Muscle of arm (tissue), 14 donors: ENCODE measurements around the gene SYK. TPM values are rescaled to one million over a fixed set of nuclear protein-coding genes. Genes with fewer than 3 reads are reported as not detected.
"Not testable (repeated sequence)": the region's sequence is repeated elsewhere in the genome, so short reads cannot be mapped to it uniquely, and the experiment has no call there.

ENCODE experiments used
- DNase-seq: peaks from one replicate; pipeline ENCODE4 v3.0.0-alpha.2; 2013
- long read RNA-seq, 11 donors: transcript quantifications; one replicate each; lab custom pipeline, GENCODE V29; 2026
- polyA plus RNA-seq, 12 donors: library from polyadenylated mRNA; unstranded; fragments of 120-200 nt; gene quantifications; one replicate each; pipeline ENCODE4 v1.2.1, GENCODE V29; 2013; ENCODE audit not compliant: insufficient read length in 12 of 12

Gene SYK
- polyA plus RNA-seq = 10 to 100 TPM in 1 of 12 donors, 1 to 10 TPM in 10, not detected in 1; 2.3 to 12.5 (median 2.9) TPM
- long read RNA-seq, donor 1, full-length matches to known transcripts = 2 of 2 reads
- long read RNA-seq, donor 1, partial matches to known transcripts = 0 of 2 reads
- long read RNA-seq, donor 1, other reads (novel, unspliced or antisense) = 0 of 2 reads
- long read RNA-seq, donor 2, full-length matches to known transcripts = 2 of 2 reads
- long read RNA-seq, donor 2, partial matches to known transcripts = 0 of 2 reads
- long read RNA-seq, donor 2, other reads (novel, unspliced or antisense) = 0 of 2 reads
- long read RNA-seq, donor 3 = 0 reads
- long read RNA-seq, donor 4, full-length matches to known transcripts = 1 of 1 reads
- long read RNA-seq, donor 4, partial matches to known transcripts = 0 of 1 reads
- long read RNA-seq, donor 4, other reads (novel, unspliced or antisense) = 0 of 1 reads
- long read RNA-seq, donor 5 = 0 reads
- long read RNA-seq, donor 6 = 0 reads
- long read RNA-seq, donor 7, full-length matches to known transcripts = 1 of 1 reads
- long read RNA-seq, donor 7, partial matches to known transcripts = 0 of 1 reads
- long read RNA-seq, donor 7, other reads (novel, unspliced or antisense) = 0 of 1 reads
- long read RNA-seq, donor 8 = 0 reads
- long read RNA-seq, donor 9, full-length matches to known transcripts = 1 of 1 reads
- long read RNA-seq, donor 9, partial matches to known transcripts = 0 of 1 reads
- long read RNA-seq, donor 9, other reads (novel, unspliced or antisense) = 0 of 1 reads
- long read RNA-seq, donor 10 = 0 reads
- long read RNA-seq, donor 11, full-length matches to known transcripts = 1 of 1 reads
- long read RNA-seq, donor 11, partial matches to known transcripts = 0 of 1 reads
- long read RNA-seq, donor 11, other reads (novel, unspliced or antisense) = 0 of 1 reads

DNA sequence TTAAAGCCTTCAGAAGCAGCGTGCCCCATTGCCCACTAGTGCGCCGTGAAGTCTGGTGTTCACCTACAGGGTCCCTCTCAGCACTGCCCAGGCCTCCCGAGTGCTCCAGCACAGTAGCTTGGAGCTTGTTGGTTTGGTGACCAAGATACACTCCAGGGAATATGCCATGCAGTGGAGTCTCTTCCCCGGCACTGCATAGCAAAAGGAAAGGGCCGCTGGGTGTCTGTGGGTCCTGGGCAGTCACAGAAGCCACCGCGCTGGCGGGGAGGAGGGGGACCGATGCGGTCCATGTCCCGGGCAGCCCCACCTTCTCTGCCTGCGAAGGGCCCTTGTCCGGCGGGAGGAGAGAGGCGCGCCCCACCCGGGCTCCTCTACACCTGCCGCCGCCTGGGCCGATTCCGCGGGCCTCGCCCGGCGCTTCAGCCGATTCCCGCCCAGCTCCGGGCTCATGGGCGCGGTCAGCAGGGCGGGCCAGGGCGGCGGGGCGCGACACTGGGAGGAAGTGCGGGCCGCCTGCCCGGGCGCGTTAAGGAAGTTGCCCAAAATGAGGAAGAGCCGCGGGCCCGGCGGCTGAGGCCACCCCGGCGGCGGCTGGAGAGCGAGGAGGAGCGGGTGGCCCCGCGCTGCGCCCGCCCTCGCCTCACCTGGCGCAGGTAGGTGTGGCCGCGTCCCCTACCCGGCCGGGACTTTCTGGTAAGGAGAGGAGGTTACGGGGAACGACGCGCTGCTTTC lies at the start of gene SYK:
TSS of gene SYK (plus strand) at position 579 of the 732 bp plus-strand sequence. CDS start 42,080 bp downstream, outside the sequence.
- DNase-seq = no peak

DNA sequence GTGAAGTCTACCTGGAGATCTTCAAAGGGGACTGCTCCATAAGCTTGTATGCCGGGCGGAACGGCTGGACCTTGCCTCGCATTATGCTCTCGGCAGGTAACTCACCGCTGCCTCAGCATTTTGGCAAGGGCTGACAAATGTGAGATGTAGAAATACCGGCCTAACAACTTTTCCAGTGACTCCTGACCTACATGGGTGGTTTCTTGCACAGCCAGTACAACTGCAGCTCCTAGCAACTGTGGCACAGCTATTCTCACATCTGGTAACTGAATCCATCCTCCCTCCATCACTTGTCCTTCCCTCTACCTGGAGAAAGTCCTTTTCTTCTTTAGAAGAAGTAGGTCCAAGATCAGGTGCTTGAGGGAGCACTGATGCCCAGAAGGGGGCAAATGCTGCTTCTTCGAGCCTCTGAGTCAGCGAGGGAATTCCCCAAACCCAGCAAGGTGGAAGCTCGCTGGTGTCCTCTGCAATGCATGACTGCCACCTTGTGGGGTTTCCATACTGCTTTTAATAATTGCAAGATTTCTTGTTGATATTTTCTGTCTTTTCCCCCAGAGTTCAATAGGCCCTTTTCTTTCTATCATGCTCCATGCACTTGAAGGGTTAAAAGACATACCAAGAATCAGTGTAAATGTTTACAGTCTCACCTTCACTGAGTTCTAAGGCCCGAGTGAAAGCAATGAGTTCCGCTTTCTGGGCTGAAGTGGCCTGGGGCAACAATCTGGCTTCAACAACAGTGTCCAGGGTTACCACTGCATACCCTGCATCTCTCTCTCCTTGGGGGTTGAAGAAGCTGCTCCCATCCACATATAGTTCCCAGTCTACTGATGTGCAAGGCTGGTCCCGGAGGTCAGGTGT lies 45.9 kb upstream of the SYK start:
- DNase-seq = peak; percentile 25

DNA sequence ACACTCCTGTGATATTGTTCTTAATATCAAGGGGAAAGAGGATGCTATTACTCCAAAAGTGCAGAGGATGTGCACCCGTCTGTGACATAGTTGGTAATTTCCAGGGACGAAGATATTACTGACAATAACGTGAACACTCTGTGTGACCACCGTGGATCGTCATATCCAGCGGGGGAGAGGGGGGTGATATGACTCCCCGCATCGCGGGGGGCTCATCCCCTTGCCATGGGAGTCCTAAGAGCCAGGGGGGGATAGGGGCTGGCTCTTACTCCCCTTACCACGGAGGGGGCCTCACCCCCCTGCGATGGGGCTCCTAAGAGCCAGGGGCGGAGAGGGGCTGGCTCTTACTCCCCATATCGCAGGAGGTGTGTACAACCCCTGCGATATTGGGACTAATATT lies 41.0 kb upstream of the SYK start:
- not testable (repeated sequence) for DNase-seq

DNA sequence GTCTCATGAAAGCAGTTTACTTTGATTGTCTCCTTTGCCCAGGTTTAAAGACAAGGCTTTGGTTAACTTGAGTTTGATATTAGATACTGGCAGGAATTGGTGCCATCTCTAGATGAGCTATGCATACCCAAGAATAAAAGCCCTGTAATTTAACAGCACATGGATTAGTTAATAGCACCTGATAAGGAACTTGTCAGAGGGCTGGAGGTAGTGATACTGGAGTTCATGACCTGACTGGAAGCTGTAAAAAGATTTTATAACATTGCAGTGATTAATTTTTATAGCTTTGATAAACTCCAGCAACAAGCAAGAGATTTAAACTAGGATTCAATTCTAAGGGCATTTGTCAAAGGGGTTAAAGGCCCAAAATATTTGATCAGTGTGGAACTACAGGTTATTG lies 34.9 kb upstream of the SYK start:
- DNase-seq = no peak

DNA sequence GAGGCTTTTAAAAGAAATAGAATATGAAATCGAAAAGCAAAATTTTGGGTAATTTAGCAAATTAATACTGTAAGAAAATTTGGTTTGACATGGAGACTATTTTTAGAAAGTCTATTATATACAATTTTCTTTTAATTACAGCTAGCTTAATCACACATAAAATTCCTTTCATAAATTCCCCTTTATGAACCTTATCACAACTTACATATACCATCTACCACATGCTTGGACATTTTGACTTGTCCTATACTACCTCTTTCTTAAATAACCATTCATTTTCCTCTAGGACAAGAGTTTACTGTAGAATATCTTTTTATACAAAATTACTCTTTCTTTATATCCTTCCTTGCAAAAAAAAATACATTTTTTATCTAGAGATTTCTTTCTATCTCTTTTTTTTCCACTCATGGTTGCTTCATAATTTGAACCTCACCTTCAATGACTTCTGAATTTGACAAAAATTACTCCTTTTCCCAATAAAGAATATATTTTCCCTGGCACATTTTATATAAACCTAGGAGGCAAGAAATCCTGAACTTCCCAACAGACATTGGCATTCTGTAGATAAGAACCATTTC lies 34.0 kb upstream of the SYK start:
- no peak for DNase-seq

DNA sequence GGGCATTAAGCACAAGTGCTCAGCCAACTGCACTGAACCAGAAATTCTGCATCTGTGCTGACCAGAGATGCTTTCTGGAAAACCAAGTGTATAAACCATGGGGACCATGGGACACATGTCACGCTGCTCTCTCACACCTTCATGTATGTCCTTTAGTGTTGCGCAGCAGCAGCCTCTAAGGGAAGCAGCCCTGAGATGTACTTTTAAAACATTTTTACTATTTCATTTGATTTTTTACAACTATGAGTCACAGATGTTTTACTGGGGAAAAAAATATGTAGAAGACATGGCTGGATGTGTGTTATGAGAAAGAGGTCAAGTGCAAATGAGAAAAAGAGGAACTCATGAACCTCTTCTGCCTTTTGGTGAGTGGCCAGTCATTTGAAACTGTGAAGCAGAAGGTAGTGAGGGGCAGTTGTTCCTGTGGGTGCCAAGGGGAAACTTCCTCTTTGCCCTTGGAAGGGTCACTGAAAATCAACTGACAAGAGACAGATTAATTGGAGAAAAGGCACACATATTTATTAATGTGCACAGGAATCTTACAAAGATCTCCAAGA lies 31.4 kb upstream of the SYK start:
- no peak for DNase-seq

DNA sequence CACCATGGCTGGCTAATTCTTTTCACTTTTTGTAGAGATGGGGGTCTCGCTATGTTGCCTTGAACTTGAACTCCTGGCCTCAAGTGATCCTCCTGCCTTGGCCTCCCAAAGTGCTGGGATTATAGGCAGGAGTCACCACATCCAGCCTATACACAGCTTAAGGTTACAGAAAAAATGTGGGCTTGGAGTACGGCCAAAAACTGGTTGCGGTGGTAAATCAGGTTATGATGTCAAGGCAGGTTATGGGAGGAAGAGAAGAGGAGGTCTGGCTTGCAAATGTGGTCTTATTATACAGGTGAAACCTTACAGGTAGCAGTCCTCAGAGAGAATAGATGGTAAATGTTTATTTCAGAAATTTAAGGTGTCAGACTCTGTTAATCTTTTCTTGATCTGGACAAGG lies 30.7 kb upstream of the SYK start:
- no peak for DNase-seq

DNA sequence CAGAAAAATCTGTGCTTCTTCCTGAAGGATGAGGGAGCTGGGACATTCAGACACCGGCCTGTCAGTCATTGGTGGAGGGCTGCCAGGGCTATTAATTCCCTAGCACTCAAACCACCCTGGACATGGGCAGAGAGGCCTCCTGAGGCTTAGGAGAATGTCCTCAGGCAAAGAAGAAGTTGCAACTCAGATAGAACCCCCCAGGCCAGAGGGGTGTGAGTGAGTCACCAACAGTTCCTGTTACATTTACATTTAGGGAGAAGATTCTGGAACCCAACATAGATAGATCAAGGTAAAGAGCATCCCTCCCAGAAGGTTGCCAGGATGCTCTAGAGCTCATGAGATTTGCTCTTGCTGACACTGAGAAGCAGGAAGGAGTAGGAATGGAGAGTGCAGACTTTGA lies 29.2 kb upstream of the SYK start:
- no peak for DNase-seq

DNA sequence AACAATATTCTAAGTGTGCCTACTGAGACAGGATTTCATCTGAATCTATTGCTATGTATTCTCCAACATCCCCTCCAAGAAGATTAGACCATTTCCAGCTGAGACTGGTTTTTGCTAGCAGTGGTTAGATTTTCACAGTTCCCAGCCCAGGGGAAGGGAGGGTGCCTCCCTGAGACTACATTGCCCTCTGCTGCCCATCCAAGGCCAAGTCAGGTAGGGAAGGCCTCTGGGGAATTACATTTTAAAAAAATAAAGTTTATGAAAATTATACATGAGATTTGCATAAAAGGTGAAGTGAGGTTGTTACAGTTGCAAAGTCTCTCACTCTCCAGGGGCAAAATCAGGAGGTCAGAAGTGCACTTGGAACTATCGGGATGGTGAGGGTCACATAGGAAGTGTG lies 28.0 kb upstream of the SYK start:
- no peak for DNase-seq

DNA sequence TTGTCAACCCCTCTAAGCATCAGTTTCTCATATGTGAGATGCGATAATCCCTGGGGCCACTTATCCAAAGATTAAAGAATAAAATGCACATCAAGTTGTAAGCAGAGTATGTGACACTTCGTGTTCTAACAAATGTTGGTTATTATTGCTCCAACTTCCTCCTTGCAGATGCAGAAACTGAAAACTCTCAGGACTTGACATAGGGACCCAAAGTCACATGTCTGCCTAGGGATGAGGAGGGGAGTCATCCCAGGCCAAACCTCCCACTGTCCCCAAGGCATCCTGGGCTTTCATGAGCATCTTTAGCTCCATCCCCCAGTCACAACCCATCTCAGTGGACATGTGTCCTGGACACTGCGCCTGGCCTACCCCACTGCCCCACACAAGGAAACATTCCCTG lies 27.5 kb upstream of the SYK start:
- DNase-seq = no peak

DNA sequence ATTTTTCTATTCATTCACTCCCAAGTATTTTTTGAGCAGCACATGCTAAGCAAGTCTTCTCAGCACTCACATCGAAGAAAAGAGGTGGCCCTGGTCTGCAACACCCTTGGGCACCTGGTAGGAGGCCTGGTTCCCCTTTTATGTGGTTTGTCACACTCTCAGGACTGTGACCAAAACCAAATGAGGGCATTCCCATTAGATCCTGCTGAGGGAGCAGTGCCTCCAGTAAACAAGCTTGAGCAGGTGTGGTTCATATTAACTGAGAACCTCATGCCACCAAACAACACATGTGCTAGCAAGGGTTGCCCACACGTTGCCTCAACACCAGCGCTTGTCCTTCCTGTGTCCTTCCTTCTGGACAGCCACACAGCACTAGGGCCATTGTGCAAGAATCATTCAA lies 26.9 kb upstream of the SYK start:
- no peak for DNase-seq

DNA sequence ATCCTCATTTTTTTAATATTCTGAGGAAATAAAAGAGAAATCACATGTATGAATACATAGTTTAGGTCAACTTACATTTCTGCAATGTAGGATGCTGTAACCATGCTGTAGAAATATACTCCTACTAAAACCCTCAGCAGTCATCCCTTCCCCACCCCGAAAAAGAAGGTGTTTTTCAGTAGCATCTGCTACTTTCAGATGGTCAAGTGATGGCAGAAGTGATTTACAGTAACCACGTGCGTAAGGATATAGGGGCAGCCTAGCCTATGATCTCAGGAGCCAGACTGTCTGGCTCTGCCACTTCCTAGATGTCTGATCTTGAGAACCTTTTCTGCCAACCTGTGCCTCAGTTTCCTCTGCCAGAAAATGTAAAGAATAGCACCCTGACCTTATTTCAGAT lies 26.0 kb upstream of the SYK start:
- no peak for DNase-seq

DNA sequence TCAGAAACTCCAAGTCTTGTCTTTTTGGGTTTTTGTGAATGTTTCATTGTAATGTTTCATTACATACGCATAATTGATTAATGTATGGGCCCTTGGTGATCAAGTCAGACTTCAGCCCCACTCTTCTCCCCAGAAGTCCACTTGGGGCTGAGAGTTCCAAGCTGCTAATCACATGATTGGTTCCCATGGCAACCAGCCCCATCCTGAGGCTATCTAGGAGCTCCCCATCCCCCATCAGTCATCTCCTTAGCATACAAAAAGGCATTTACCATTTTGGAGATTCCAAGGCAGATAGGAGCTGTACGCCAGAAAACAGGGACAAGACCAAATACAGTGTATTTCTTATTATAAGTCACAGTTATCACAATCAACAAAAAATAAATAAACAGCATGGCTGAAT lies 22.9 kb upstream of the SYK start:
- no peak for DNase-seq

DNA sequence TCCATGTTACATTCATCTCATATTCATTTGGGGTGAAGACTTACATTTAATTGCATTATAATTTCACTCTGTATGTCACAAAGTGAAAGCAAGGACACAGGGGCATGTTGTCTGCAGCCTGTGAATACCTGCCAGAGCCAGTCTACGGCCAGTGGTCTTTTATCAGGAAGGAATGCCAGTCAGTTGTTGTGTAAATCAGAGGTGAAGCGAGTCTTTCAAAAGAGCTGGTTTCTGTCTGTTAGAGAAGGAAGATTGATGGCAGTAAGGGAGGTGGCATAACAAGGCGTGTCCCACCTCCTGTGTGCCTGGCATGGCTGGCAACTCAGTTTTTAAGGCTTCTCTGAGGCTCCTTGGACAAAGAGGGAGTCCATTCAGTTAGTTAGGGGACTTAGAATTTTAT lies 18.1 kb upstream of the SYK start:
- no peak for DNase-seq

DNA sequence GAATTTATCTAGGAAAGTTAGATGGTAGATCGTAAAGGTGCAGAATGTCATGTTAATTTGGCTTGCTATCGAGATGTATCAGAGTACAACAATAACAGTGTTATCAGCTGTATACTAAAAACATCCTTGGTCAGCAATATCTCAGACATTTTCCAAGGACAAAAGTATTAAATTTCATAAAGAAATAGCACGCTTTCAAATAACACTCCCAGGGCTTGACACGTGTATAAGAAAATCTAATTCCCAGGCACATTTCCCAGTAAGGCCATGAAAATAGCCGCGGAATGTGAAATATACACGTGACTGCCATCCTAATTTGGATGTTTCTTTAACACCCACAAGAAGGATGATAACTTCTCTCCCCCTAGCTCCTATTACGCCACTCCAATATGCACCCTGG lies 17.7 kb upstream of the SYK start:
- no peak for DNase-seq

DNA sequence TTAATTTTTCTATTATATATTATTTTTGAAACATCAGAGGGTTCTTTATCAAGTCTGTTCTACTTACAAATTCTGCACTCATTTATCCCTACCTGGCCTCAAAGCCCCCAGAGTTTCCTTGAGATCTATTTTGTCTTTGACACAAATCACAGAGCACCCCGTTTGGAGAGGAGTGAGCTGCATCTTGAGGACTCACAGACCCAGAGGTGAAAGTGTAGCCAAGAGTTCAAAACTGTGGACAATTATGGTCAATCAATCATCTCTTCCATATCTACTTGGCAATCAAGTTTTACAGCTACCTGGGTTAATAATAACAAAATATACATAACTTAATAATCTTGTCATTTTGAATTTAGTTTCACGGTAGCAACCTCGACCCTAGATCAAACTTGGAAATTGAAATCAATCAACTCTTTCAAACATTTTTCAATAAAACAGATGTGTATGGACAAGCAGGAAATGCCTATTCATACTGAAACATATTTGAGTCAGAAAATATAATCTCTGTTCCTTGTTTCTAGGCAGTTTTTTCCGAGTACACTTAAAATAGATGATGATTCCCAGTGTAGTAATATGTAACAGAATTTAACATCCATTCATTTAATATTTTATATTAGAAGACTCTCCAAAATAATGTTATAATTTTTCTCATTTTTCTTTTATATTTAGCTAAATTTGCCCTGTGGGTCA lies 13.7 kb upstream of the SYK start:
- DNase-seq = no peak

DNA sequence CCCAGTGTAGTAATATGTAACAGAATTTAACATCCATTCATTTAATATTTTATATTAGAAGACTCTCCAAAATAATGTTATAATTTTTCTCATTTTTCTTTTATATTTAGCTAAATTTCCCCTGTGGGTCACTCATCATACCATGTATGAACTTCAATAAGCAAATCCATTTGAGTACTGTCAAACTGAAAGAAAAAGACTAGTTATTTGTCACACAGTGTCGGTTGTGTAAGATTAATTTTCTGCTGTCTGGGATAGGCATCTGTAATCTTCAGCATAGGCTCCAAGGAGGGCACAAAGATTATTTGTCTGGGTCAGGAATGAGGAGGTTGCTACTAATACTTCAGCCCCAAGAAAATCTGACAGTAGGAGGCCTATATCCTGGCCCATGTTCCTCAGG lies 13.1 kb upstream of the SYK start:
- not testable (repeated sequence) for DNase-seq

DNA sequence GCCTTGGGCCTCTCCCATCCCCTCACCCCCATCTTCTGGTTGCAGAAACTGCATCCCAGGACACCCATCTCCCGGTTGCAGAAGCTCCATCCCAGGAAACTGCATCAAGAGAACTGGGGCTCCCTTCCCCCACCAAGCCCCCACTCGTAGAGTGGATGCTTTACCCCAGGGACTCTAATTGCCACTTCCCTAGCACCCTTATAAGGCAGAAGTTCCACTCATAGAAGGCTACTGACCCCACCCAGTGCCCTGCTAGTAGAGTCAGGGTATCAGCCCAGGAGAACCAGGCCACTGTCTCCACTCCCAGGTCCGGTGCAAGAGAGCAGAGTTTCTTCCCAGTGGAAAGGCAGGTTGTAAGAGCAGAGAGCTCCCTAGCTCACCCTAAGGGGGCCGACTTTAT lies 12.2 kb upstream of the SYK start:
- DNase-seq = no peak

DNA sequence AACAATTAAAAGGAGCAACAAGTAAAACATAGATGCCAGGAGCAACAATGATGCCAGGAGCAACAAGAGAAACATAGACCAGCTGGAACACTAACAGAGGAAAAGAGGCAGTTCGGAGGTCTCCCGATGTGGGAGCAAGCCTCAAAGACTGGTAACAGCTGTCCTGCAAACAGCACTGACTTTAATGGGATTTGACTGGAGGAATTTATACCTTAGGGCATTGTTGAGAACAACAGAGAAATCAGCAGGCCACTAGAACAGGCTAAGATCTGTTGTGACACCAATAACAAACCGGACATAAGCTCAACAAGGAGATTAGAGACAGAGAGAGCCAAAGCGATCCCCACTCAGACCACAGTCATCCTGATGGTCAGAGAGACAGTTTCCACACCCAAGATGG lies 11.8 kb upstream of the SYK start:
- no peak for DNase-seq

DNA sequence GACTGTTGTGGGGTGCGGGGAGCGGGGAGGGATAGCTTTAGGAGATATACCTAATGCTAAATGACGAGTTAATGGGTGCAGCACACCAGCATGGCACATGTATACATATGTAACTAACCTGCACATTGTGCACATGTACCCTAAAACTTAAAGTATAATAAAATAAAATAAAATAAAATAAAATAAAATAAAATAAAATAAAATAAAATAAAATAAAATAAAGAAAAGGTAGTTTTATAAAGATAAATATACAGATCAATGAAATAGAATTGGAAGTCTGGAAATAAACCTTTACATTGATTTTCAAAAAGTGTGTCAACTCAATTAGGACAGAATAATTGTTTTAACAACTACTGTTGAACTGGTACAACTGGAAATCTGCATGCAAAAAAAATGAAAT lies 8.6 kb upstream of the SYK start:
- DNase-seq = not testable (repeated sequence)
